Heart right ventricle (tissue), 16 donors: ENCODE data around the gene ZSCAN31. TPM values are rescaled to one million over a fixed set of nuclear protein-coding genes. Genes with fewer than 3 reads are reported as not detected.
"Not testable (repeated sequence)": the region's sequence is repeated elsewhere in the genome, so short reads cannot be mapped to it uniquely, and the experiment has no call there.

Experiments
- ATAC-seq, 8 donors: fragments of 200-7000 bp; cut with Tn5 transposase; one replicate each; pipeline ENCODE4 v1.9.1; 2020; ENCODE audit warnings: mild to moderate bottlenecking in 8 of 8, moderate library complexity in 8 of 8, moderate number of reproducible peaks in 1 of 8
- DNase-seq, 2 donors: peaks; one replicate each; pipeline ENCODE4 v3.0.0-alpha.2; 2020
- H3K27ac ChIP-seq, 10 donors: fragments of 200-600 bp; sonication (generic) in 2 of 10; one replicate each; pipeline versions ENCODE4 v1.5.0 to v1.8.0; 2020 to 2022; ENCODE audit warnings: mild to moderate bottlenecking in 3 of 10
- H3K27me3 ChIP-seq, 7 donors: fragments of 200-600 bp; one replicate each; pipeline ENCODE4 v1.8.0; 2021 to 2022; ENCODE audit warnings: mild to moderate bottlenecking in 2 of 7
- H3K36me3 ChIP-seq, 9 donors: fragments of 200-600 bp; sonication (generic) in 1 of 9; one replicate each; pipeline versions ENCODE4 v1.5.0 to v1.8.0; 2020 to 2022; ENCODE audit warnings: mild to moderate bottlenecking in 2 of 9
- H3K4me1 ChIP-seq, 9 donors: fragments of 200-600 bp; sonication (generic) in 1 of 9; one replicate each; pipeline versions ENCODE4 v1.5.0 to v1.8.0; 2020 to 2022; ENCODE audit warnings: mild to moderate bottlenecking in 4 of 9
- H3K4me3 ChIP-seq, 10 donors: fragments of 200-600 bp; sonication (generic) in 2 of 10; one replicate each; pipeline versions ENCODE4 v1.5.0 to v1.8.0; 2020 to 2022; ENCODE audit warnings: mild to moderate bottlenecking in 7 of 10, moderate library complexity in 2 of 10
- H3K9me3 ChIP-seq, 11 donors: fragments of 200-600 bp in 10 of 11; sonication (generic) in 2 of 11; one replicate each; pipeline versions ENCODE4 v1.5.0 to v1.8.0; 2013 to 2022; ENCODE audit warnings: mild to moderate bottlenecking in 2 of 11, control low read depth in 1 of 11, moderate library complexity in 1 of 11
- WGBS, 2 donors: extraction: QIAGEN DNeasy Blood & Tissue Kit; methylation state at CpG; one replicate each; pipeline ENCODE4 v1.1.7; 2013; ENCODE audit warnings: inconsistent platforms in 1 of 2; 5-methylcytosine and 5-hydroxymethylcytosine counted together
- intact Hi-C, 10 donors: fragments of 100-400 bp; cut with DNase I; formaldehyde crosslinking; loops; one replicate each; pipeline versions ENCODE4 v1.11.1 to v1.14.2; 2022
- polyA plus RNA-seq, 2 donors: library from polyadenylated mRNA; stranded (reverse); fragments of 200-250 nt; gene quantifications; one replicate each; pipeline ENCODE4 v1.2.3, GENCODE V29; 2013
- total RNA-seq, 10 donors: library from RNA; stranded (reverse); fragmentation: NEBNext Ultra II Directional in 3 of 10; extraction: Animal tissue kit (Norgen Biotek cat#: 25700) in 3 of 10; gene quantifications; one replicate each; pipeline versions ENCODE4 v1.2.1 to v1.2.4, GENCODE V29; 2021 to 2023
- TF ChIP-seq, protein P1 (sequence below), 9 donors: fragments of 200-600 bp; sonication (generic) in 2 of 9; IDR thresholded peaks; one replicate each; pipeline versions ENCODE4 v1.5.0 to v1.8.0; 2021 to 2022; ENCODE audit warnings: antibody characterized with exemption in 9 of 9, mild to moderate bottlenecking in 5 of 9, moderate library complexity in 1 of 9
- donor health status: Arrhythmogenic right ventricular cardiomyopathy.
- donor health status: ischemic (EF 13 %, LVEDD 7.1; RV severe dilation, severe dysfunction).
- donor health status: healthy with polysubstance abuse.
- donor health status: DM: no; HTN: yes; CAD: no.
- donor health status: DM: no; HTN: no; CAD: no.
- donor health status: ischemic (EF 25% LVEDD 6.9; RV normal size, moderate dysfunction).
- donor health status: ischemic (EF 25% LVEDD 5.7; RV mildly dilated, moderate dysfunction).
- donor health status: healthy.
- donor health status: DM: yes; HTN: yes; CAD: no.
- donor health status: Ischemic cardiomyopathy.
- donor health status: ischemic (EF 35%, LVEDD 5.7; RV mildly dilated, moderate dysfunction).
- donor health status: nonischemic (EF 11% LVEDD 7.7; RV severe dilation, severe dysfunction).
- donor health status: DM: yes; HTN: yes; CAD: no.
- donor health status: PGD.
- donor health status: ischemic (EF 29% LVEDD 5.4; RV normal size, mild dysfunction).
- donor health status: nonischemic (EF 23%, LVEDD 6.1; RV moderate dilation, normal function).

The ZSCAN31 gene
- total and polyA plus RNA-seq, 12 donors, result 3.3 to 17.4 (median 11.2) TPM

DNA sequence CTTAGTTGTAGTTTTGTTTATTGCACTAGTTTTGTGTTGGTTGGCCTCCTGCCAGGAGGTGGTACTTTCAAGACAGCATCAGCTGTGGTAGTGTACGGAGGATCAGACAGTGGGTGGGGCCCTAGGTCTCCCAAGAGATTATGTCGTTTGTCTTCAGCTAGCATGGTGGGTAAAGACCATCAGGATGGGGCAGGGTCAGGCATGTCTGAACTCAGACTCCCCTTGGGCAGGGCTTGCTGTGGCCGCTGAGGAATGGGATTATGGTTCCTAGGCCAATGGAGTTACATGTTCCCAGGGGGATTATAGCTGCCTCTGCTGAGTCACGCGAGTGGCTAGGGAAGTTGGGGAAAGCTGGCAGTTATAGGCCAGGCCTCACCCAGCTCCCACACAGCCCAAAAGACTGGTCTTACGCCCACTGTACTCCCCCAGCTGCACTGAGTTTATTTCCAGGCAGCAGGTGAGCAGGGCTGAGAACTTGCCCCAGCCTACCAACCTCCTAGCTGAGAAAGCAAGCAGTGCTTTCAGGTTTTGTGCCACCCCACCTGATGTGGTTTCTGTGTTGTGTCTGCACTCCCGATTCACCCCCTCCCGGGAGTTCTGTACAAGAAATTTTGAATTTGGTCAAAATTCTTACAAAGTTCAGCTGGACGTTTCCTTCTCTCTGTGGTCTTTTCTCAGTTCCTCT lies 24.7 kb downstream of the ZSCAN31 start:
- ATAC-seq, result no peak
- no peaks in the 10 kb centered on the region for H3K4me1 ChIP-seq
- H3K27ac ChIP-seq, result no peak overlapping the region
- H3K36me3 ChIP-seq, result peaks cover 0 to 7% (median 0%) of the 10 kb centered on the region in 9 donors
- 85 to 87% methylated on average over 9 of the region's 9 CpGs for WGBS, 2 donors
- no peak for DNase-seq
- no peak overlapping the region for H3K4me3 ChIP-seq
- TF ChIP-seq, protein P1, sequence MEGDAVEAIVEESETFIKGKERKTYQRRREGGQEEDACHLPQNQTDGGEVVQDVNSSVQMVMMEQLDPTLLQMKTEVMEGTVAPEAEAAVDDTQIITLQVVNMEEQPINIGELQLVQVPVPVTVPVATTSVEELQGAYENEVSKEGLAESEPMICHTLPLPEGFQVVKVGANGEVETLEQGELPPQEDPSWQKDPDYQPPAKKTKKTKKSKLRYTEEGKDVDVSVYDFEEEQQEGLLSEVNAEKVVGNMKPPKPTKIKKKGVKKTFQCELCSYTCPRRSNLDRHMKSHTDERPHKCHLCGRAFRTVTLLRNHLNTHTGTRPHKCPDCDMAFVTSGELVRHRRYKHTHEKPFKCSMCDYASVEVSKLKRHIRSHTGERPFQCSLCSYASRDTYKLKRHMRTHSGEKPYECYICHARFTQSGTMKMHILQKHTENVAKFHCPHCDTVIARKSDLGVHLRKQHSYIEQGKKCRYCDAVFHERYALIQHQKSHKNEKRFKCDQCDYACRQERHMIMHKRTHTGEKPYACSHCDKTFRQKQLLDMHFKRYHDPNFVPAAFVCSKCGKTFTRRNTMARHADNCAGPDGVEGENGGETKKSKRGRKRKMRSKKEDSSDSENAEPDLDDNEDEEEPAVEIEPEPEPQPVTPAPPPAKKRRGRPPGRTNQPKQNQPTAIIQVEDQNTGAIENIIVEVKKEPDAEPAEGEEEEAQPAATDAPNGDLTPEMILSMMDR (IDR thresholded peaks at IDR 0.05), result no peak
- intact Hi-C loops, result no loop called here
- H3K27me3 ChIP-seq, result no peaks in the 10 kb centered on the region
- H3K9me3 ChIP-seq, result peaks cover 0 to 35% (median 0%) of the 10 kb centered on the region in 11 donors

DNA sequence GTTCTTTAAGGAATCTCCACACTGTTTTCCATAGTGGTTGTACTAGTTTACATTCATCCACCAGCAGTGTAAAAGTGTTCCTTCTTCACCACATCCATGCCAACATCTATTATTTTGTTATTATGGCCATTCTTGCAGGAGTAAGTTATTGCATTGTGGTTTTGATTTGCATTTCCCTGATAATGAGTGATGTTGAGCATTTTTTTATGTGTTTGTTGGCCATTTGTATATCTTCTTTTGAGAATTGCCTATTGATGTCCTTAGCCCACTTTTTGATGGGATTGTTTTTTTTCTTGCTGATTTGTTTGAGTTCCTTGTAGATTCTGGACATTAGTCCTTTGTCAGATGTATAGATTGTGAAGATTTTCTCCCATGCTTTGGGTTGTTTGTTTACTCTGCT lies 29.6 kb downstream of the ZSCAN31 start:
- DNase-seq, H3K27me3 ChIP-seq, intact Hi-C loops, H3K4me3 ChIP-seq, ATAC-seq, H3K27ac ChIP-seq, H3K4me1 ChIP-seq: not testable (repeated sequence)
- peaks cover 0 to 21% (median 2%) of the 10 kb centered on the region in 9 donors for H3K36me3 ChIP-seq
- H3K9me3 ChIP-seq, result peaks cover 0 to 41% (median 0%) of the 10 kb centered on the region in 11 donors

DNA sequence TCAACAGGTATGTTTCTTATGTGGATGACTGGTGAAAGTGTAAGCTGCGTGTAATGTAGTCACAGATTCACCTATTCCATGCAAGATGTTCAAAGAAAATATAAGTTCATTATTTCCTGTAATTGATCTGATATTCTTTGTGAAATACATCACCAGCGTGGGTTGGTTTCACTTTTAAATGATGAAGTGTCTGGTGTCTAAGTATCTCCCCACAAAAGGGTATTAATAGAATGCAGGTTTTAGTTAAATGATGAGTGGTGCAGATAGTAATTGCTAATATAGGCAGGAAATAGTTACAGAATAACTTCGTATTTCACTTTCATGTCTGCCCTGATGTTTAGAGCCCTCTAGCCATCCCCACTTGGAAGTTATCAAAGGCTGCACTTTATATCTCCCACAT lies 32.4 kb downstream of the ZSCAN31 start:
- Histone ChIP-seq H3K4me1 (no peaks in the 10 kb centered on the region), H3K9me3 (peaks cover 0 to 29% (median 0%) of the 10 kb centered on the region in 11 donors), H3K36me3 (peaks cover 0 to 35% (median 4%) of the 10 kb centered on the region in 9 donors), H3K4me3 (no peak overlapping the region), H3K27me3 (no peaks in the 10 kb centered on the region), H3K27ac (no peak overlapping the region)
- TF ChIP-seq, protein P1 (IDR thresholded peaks at IDR 0.05), result no peak
- 95% methylated on average over 3 of the region's 3 CpGs for WGBS, 2 donors
- intact Hi-C loops, result no loop called here
- no peak for ATAC-seq
- no peak for DNase-seq

DNA sequence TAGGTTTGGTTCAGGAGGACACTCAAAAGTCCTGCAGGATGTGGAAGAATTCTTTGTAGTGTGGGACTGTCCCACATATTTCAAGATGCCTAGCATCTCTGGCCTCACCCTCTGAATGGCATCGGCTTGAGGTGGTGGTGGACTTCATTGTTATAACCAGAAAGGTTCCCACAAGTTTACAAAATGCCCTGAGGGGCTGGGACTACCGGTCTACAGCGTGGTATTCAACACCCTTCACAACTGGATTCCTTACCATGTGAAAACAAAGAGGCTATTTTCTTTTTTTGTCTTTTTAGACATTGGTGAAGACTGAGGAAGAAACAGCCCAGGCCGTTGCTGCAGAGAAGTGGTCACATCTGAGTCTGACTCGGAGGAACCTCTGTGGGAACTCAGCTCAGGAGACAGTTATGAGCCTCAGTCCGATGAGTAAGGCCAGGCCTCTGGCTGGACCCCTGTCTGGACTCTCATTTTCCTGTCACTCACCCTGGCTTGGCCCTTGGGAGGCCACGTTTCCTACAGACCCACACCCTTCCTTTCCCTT lies 39.4 kb downstream of the ZSCAN31 start:
- Histone ChIP-seq H3K27me3 (no peaks in the 10 kb centered on the region), H3K36me3 (peaks cover 0 to 55% (median 10%) of the 10 kb centered on the region in 9 donors), H3K27ac (no peak overlapping the region), H3K4me3 (no peak overlapping the region), H3K4me1 (no peaks in the 10 kb centered on the region), H3K9me3 (no peaks in the 10 kb centered on the region)
- 83 to 92% methylated on average over 7 of the region's 7 CpGs for WGBS, 2 donors
- ATAC-seq, result no peak
- intact Hi-C loops, result no loop called here
- TF ChIP-seq, protein P1 (IDR thresholded peaks at IDR 0.05), result no peak
- DNase-seq, result no peak

DNA sequence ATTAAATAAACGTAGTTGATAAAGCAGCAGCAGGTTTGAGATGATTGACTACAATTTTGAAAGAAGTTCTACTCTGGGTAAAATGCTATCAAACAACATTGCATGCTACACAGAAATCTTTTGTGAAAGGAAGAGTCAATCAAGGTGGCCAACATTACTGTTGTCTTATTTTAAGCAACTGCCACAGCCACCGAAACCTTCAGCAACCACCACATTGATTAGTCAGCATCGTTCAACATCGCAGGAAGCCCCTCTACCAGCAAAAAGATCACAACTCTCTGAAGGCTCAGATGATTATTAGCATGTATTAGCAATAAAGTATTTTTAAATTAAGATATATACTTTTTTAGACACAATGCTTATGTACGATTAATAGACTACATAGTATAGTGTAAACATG lies 40.6 kb downstream of the ZSCAN31 start:
- TF ChIP-seq, protein P1 (IDR thresholded peaks at IDR 0.05), result no peak
- 96% methylated on average over 5 of the region's 5 CpGs for WGBS, 2 donors
- no peak for DNase-seq
- no peaks in the 10 kb centered on the region for H3K4me1 ChIP-seq
- no peaks in the 10 kb centered on the region for H3K9me3 ChIP-seq
- no peaks in the 10 kb centered on the region for H3K27me3 ChIP-seq
- no peak overlapping the region for H3K4me3 ChIP-seq
- peaks cover 0 to 44% (median 7%) of the 10 kb centered on the region in 9 donors for H3K36me3 ChIP-seq
- H3K27ac ChIP-seq, result no peak overlapping the region
- intact Hi-C loops, result no loop called here
- ATAC-seq, result no peak
